Measurements from ENCODE around the gene SMARCD3. TPM values are rescaled to one million over a fixed set of nuclear protein-coding genes. Genes with fewer than 3 reads are reported as not detected.

The SMARCD3 gene
- total and polyA plus RNA-seq, 9 of the 15 experiments (the other 6 are each of a cell fraction or from before 2014, with no cell fraction given): 0.43 to 3.6 (median 2.6) TPM

GRCh38 chr7:151254851-151255250 is 6.4 kb upstream of the SMARCD3 start:
- DNase-seq (ENCODE audit: extremely low read depth in 1 of 4, low spot score in 3 of 4) (no peak), ATAC-seq (no peak), FAIRE-seq (no peak)
- in situ Hi-C loops (cut with MboI) (no loop called here), intact Hi-C loops (cut with micrococcal nuclease) (no loop called here)
- CTCF ChIA-PET (ENCODE audit: low intra/inter-chr PET ratio): no interaction called here
- Histone ChIP-seq H3K9me3 (replicated peaks; ENCODE audit: control insufficient read depth, insufficient read depth, low read depth, low read length) (no peaks in the 10 kb centered on the region; the same call in 1 of the 2 replicates), H3K79me2 (ENCODE audit: control insufficient read depth, insufficient read depth, low read length) (no peaks in the 10 kb centered on the region), H3K4me1 (replicated peaks in 1 of 2; ENCODE audit: control insufficient read depth in 2 of 2, insufficient read depth in 2 of 2, low read length in 2 of 2) (peaks cover 5 to 24% of the 10 kb centered on the region in 2 experiments; a peak in 4 of 5 replicates), H3K4me2 (ENCODE audit: insufficient read depth, low read length) (no peak overlapping the region), H3K9ac (ENCODE audit: insufficient read depth in 1 of 2, low read depth in 2 of 2, low read length in 2 of 2) (no peak overlapping the region), H3K27ac (ENCODE audit: extremely low read depth, low read depth, low read length) (no peak overlapping the region), H4K20me1 (replicated peaks; ENCODE audit: control insufficient read depth, insufficient read depth, low read length) (peaks cover 26% of the 10 kb centered on the region), H3K27me3 (ENCODE audit: control insufficient read depth in 2 of 2, insufficient read depth in 2 of 2, low read length in 2 of 2) (peaks cover 66 to 91% of the 10 kb centered on the region in 2 experiments), H3K9me1 (ENCODE audit: control insufficient read depth, insufficient read depth, low read length) (no peaks in the 10 kb centered on the region), H3K36me3 (ENCODE audit: control insufficient read depth, insufficient read depth, low read length) (no peaks in the 10 kb centered on the region), H3K4me3 (no peak overlapping the region), H2AFZ (ENCODE audit: low read depth, low read length) (no peak overlapping the region)
- BruUV-seq (replicated peaks): no TSS peak
- no peak for TF ChIP-seq NCOA4 (IDR thresholded peaks at IDR 0.05; ENCODE audit: partially characterized antibody)
- no peak for TF ChIP-seq ILF3 (IDR thresholded peaks at IDR 0.05; ENCODE audit: borderline replicate concordance)
- TF ChIP-seq RBM14 (IDR thresholded peaks at IDR 0.05; ENCODE audit: borderline replicate concordance, insufficient read depth, low read depth, low read length): no peak
- TF ChIP-seq ZNF239 (CRISPR knock-in tag; IDR thresholded peaks at IDR 0.05): no peak
- TF ChIP-seq NFRKB (IDR thresholded peaks at IDR 0.05; ENCODE audit: low read depth): no peak
- TF ChIP-seq KDM5B (IDR thresholded peaks at IDR 0.05; ENCODE audit: insufficient replicate concordance, low read depth, low read length): no peak
- no peak for TF ChIP-seq E2F8 (IDR thresholded peaks at IDR 0.05; ENCODE audit: low read depth, partially characterized antibody)
- TF ChIP-seq OTX1 (CRISPR knock-in tag; IDR thresholded peaks at IDR 0.05): no peak
- TF ChIP-seq U2AF1 (optimal IDR thresholded peaks at IDR 0.05; ENCODE audit: low read depth, low read length): no peak
- no peak for TF ChIP-seq POLR2H (tag; IDR thresholded peaks at IDR 0.05; ENCODE audit: low read depth)
- POLR2A ChIA-PET: interaction anchor here (0.6 to 1.2 kb wide), 2 partner anchors 15 to 18 kb away, joined by 3 to 4 read pairs; no protein-coding TSS in a partner anchor
- 2% methylated on average over 11 of the region's 11 CpGs for WGBS (ENCODE audit: insufficient coverage, low coverage, missing lambda C conversion rate)

Measured in K562 (cell line).